ENCODE measurements around the gene CDC20B. TPM values are rescaled to one million over a fixed set of nuclear protein-coding genes. Genes with fewer than 3 reads are reported as not detected.
A peak's percentile ranks its signal among the peaks of the same experiment; 100 is the strongest.

Gene CDC20B
- total RNA-seq, 1 experiment from 2014 or later, result 0.26 TPM

DNA sequence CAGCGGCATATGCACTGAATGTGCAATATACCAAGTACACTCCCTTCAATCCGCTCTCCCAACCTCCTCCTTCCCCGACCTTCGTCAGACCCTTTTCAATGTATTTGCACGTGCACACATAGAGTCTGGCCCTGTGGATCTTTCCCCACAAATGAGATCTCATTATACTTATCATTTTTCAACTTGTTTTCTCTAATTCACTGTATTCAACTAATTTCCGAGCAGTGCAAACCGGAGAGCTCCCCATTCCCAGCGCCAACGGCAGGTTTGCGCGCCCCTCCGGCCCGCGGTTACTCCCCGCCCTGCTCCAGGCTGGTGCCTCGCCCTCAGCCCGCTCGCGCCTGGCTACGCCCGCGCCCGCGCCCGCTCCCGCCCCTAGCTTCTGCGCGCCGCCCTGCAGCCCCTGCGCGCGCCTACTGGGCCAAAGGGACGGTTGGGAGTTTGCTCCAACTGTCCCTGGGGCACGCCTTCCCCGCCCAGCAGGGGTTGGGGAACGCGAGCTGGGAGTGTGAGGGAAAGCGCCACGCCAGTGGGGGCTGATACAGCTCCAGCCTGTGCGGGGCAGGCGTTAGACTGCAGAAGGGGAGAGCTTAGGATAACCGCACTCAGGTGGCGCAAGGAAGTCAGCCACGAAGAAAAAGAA lies 3.3 kb upstream of the CDC20B start:
- no peak overlapping the region for H2BK120ac ChIP-seq (ENCODE audit: low read depth, low read length, poor library complexity, severe bottlenecking)
- no peaks in the 10 kb centered on the region for H3K4me1 ChIP-seq (ENCODE audit: insufficient read depth, low read length)
- no peak overlapping the region for H2AFZ ChIP-seq (ENCODE audit: low read length)
- no peaks in the 10 kb centered on the region for H4K20me1 ChIP-seq (ENCODE audit: control insufficient read depth, insufficient read depth, insufficient read length)
- H3K56ac ChIP-seq (ENCODE audit: insufficient read length, low read depth, low read length), result no peak overlapping the region
- no CpG with 5 or more reads among the region's 44 CpGs for WGBS (ENCODE audit: extremely low coverage, insufficient read length, low lambda C conversion rate)
- H2BK15ac ChIP-seq (ENCODE audit: low read depth, low read length), result no peak overlapping the region
- no peaks in the 10 kb centered on the region for H3K79me1 ChIP-seq (ENCODE audit: insufficient read depth, low read depth, low read length, poor library complexity, severe bottlenecking)
- no peaks in the 10 kb centered on the region for H3K79me2 ChIP-seq (ENCODE audit: insufficient read depth, low read length)
- peak overlapping the region; percentile 87 for H3K4me2 ChIP-seq (ENCODE audit: insufficient read depth, insufficient read length, low read length)
- H3K27ac Mint-ChIP-seq, result no peak overlapping the region
- no peak overlapping the region for H3K14ac ChIP-seq (ENCODE audit: insufficient read depth, low read length)
- H4K8ac ChIP-seq (replicated peaks; ENCODE audit: insufficient read length, low read depth, low read length), result no peak overlapping the region
- H3K4ac ChIP-seq (ENCODE audit: low read depth, low read length), result no peak overlapping the region
- no peak overlapping the region for H2BK5ac ChIP-seq (ENCODE audit: insufficient read length, low read length)
- no peaks in the 10 kb centered on the region for H3K36me3 Mint-ChIP-seq (ENCODE audit: insufficient read depth in 1 of 3, low read depth in 3 of 3)
- H2BK20ac ChIP-seq (ENCODE audit: low read depth, low read length, poor library complexity, severe bottlenecking), result no peak overlapping the region
- peaks cover 97% of the 10 kb centered on the region for H3K27me3 Mint-ChIP-seq (ENCODE audit: low read depth)
- H3K9me3 Mint-ChIP-seq, result peaks cover 0 to 6% of the 10 kb centered on the region in 2 experiments; a peak in 2 of 5 replicates
- H4K5ac ChIP-seq (ENCODE audit: insufficient read length, low read depth, low read length), result no peak overlapping the region
- no peak overlapping the region for H2BK12ac ChIP-seq (ENCODE audit: insufficient read length, low read depth, low read length)
- peaks cover 42% of the 10 kb centered on the region for H3K27me3 ChIP-seq (ENCODE audit: insufficient read depth, low read length)
- no peak overlapping the region for H2AK5ac ChIP-seq (ENCODE audit: insufficient read length, low read length)
- peak overlapping the region; percentile 66 to 80 for H3K4me3 Mint-ChIP-seq
- H3K9ac ChIP-seq (ENCODE audit: extremely low read depth, insufficient read length, low read length), result no peak overlapping the region
- H3K4me1 Mint-ChIP-seq, result peaks cover 24 to 31% of the 10 kb centered on the region in 2 experiments
- DNase-seq, result peak; percentile 87
- H3K18ac ChIP-seq (ENCODE audit: insufficient read length, low read depth, low read length), result no peak overlapping the region
- TF ChIP-seq, protein P1, sequence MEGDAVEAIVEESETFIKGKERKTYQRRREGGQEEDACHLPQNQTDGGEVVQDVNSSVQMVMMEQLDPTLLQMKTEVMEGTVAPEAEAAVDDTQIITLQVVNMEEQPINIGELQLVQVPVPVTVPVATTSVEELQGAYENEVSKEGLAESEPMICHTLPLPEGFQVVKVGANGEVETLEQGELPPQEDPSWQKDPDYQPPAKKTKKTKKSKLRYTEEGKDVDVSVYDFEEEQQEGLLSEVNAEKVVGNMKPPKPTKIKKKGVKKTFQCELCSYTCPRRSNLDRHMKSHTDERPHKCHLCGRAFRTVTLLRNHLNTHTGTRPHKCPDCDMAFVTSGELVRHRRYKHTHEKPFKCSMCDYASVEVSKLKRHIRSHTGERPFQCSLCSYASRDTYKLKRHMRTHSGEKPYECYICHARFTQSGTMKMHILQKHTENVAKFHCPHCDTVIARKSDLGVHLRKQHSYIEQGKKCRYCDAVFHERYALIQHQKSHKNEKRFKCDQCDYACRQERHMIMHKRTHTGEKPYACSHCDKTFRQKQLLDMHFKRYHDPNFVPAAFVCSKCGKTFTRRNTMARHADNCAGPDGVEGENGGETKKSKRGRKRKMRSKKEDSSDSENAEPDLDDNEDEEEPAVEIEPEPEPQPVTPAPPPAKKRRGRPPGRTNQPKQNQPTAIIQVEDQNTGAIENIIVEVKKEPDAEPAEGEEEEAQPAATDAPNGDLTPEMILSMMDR (conservative IDR thresholded peaks at IDR 0.05), result peak; percentile 53
- H3T11ph ChIP-seq (ENCODE audit: low read length), result no peak overlapping the region
- no peak overlapping the region for H3K23ac ChIP-seq (ENCODE audit: insufficient read length, low read depth, low read length)
- H3K27ac ChIP-seq (ENCODE audit: insufficient read length, low read depth, low read length), result no peak overlapping the region
- peaks cover 6% of the 10 kb centered on the region for H3K23me2 ChIP-seq (ENCODE audit: insufficient read length, low read depth, low read length, poor library complexity, severe bottlenecking)
- H4K91ac ChIP-seq (ENCODE audit: insufficient read length, low read depth, low read length), result no peak overlapping the region
- H3K9me3 ChIP-seq (ENCODE audit: control insufficient read depth, low read depth, low read length), result no peaks in the 10 kb centered on the region
